Activated CD4-positive, CD25-positive, alpha-beta regulatory T cell treated with anti-CD3 and anti-CD28 coated beads, Interleukin-2, amount 50 U/mL, for 24 hours (primary cell): ENCODE results near the gene CCDC30.
"Not testable (repeated sequence)": the region's sequence is repeated elsewhere in the genome, so short reads cannot be mapped to it uniquely, and the experiment has no call there.

Experiments
- ATAC-seq, 2 donors: fragments of 150-1000 bp; cut with Tn5 transposase; one replicate each; pipeline ENCODE4 v1.10.0; 2021; ENCODE audit warnings: mild to moderate bottlenecking in 1 of 2, moderate library complexity in 1 of 2

Gene CCDC30

GRCh38 chr1:42454403-42454802 is 8.7 kb upstream of the CCDC30 start:
- ATAC-seq = no peak

- ATAC-seq = peak; percentile 93
These were observed 6.9 kb upstream of the CCDC30 start, which contains the start of the genes PPCS and ZMYND12 for GRCh38 chr1:42456010-42456753. Gene PPCS (plus strand): TSS chr1:42456543. CDS start chr1:42456566, 23 bp downstream. Gene ZMYND12 (minus strand): TSS chr1:42456022. CDS start chr1:42455997, 25 bp downstream.

- ATAC-seq = peak; percentile 60 to 62
These were observed 6.4 kb upstream of the CCDC30 start for GRCh38 chr1:42456754-42457089.

- no peak for ATAC-seq
These were observed 1.9 kb upstream of the CCDC30 start for GRCh38 chr1:42461196-42461595.

GRCh38 chr1:42463921-42464320 is 835 bp downstream of the CCDC30 start:
- no peak for ATAC-seq

GRCh38 chr1:42466030-42466429 is 2.9 kb downstream of the CCDC30 start:
- ATAC-seq = no peak

- no peak for ATAC-seq
These were observed 6.6 kb downstream of the CCDC30 start for GRCh38 chr1:42469727-42470126.

GRCh38 chr1:42476605-42477004 is 13.5 kb downstream of the CCDC30 start:
- no peak for ATAC-seq

- ATAC-seq = not testable (repeated sequence)
These were observed 14.3 kb downstream of the CCDC30 start for GRCh38 chr1:42477354-42477753.

- ATAC-seq = no peak
These were observed 14.7 kb downstream of the CCDC30 start for GRCh38 chr1:42477775-42478174.

GRCh38 chr1:42479621-42480020 is 16.5 kb downstream of the CCDC30 start:
- ATAC-seq = peak in 1 of 2 donors; percentile 33

GRCh38 chr1:42480921-42481320 is 17.8 kb downstream of the CCDC30 start:
- no peak for ATAC-seq

- no peak for ATAC-seq
These were observed 19.6 kb downstream of the CCDC30 start for GRCh38 chr1:42482635-42483153.

- ATAC-seq = no peak
These were observed 21.3 kb downstream of the CCDC30 start for GRCh38 chr1:42484382-42484781.

- ATAC-seq = no peak
These were observed 27.2 kb downstream of the CCDC30 start for GRCh38 chr1:42490237-42490636.

- not testable (repeated sequence) for ATAC-seq
These were observed 38.9 kb downstream of the CCDC30 start for GRCh38 chr1:42502031-42502430.

- no peak for ATAC-seq
These were observed 41.5 kb downstream of the CCDC30 start for GRCh38 chr1:42504535-42505128.

GRCh38 chr1:42506576-42506975 is 43.5 kb downstream of the CCDC30 start:
- ATAC-seq = no peak

GRCh38 chr1:42511581-42512155 is 48.6 kb downstream of the CCDC30 start:
- not testable (repeated sequence) for ATAC-seq

GRCh38 chr1:42518908-42519307 is 55.8 kb downstream of the CCDC30 start:
- no peak for ATAC-seq

GRCh38 chr1:42523171-42523570 is 60.1 kb downstream of the CCDC30 start:
- ATAC-seq = no peak

GRCh38 chr1:42524330-42524729 is 61.2 kb downstream of the CCDC30 start:
- ATAC-seq = no peak

- peak; percentile 78 to 94 for ATAC-seq
These were observed 66.7 kb downstream of the CCDC30 start for GRCh38 chr1:42529724-42530181.

- no peak for ATAC-seq
These were observed 68.0 kb downstream of the CCDC30 start for GRCh38 chr1:42531043-42531442.
